GM12892 (cell line): ENCODE results near the gene MYL11.

Experiments
- POLR2A ChIP-seq: IDR thresholded peaks from 2 replicates; pipeline ENCODE4 v1.6.1; 2011; ENCODE audit warnings: low read depth, low read length, control low read depth
- POLR2AphosphoS5 ChIP-seq: IDR thresholded peaks from 2 replicates; pipeline ENCODE4 v1.6.1; 2011; ENCODE audit warnings: low read depth, low read length, control low read depth

- TF ChIP-seq POLR2AphosphoS5 (no peak), POLR2A (no peak)
Measured at GRCh38 chr16:30401768-30402425, 27.3 kb downstream of the MYL11 start.
